Dendritic cell treated with granulocyte-macrophage colony-stimulating factor and Interleukin-4, amounts not matched to agents 40 ng/mL and 50 ng/mL, for 4 days (primary cell): ENCODE data around the gene MIA.
A peak's percentile ranks its signal among the peaks of the same experiment; 100 is the strongest.

Experiments used
- H3K27ac Mint-ChIP-seq: one replicate; pipeline ENCODE4 v1.8.0; 2022; ENCODE audit warnings: mild to moderate bottlenecking, mixed read lengths
- H3K27me3 Mint-ChIP-seq: one replicate; pipeline ENCODE4 v1.8.0; 2022; ENCODE audit warnings: mild to moderate bottlenecking, mixed read lengths
- H3K36me3 Mint-ChIP-seq: one replicate; pipeline ENCODE4 v1.8.0; 2022; ENCODE audit warnings: low read depth, mixed read lengths
- H3K4me1 Mint-ChIP-seq: one replicate; pipeline ENCODE4 v1.8.0; 2022; ENCODE audit warnings: low read depth, mixed read lengths
- H3K4me3 Mint-ChIP-seq: one replicate; pipeline ENCODE4 v1.8.0; 2022; ENCODE audit warnings: mild to moderate bottlenecking, moderate library complexity, mixed read lengths
- H3K9me3 Mint-ChIP-seq: one replicate; pipeline ENCODE4 v1.8.0; 2022; ENCODE audit warnings: mixed read lengths
- intact Hi-C: fragments of 100-400 bp; cut with micrococcal nuclease; formaldehyde crosslinking; loops from one replicate; pipeline ENCODE4 v1.15.0; 2022

MIA gene

DNA sequence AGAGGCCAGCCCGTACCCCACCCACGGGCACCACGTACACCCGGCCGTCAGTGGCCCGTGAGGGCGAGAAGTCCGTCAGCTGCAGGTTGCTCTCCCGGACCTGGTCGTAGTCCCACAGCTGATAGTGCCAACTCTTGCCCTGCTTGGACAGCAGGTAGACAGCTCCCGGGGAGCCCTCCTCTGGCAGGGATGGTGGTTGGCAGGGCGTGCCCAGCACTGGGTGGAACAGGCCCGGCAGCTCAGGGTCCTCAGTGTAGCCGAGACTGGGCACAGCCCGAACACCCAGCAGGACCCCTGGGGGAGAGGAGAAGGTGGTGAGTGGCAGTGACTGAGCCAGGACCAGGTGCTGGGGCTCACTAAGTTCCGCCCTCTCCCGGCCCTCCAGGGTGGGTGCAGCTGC lies 32.8 kb upstream of the MIA start:
- Mint-ChIP-seq H3K4me1 (peaks cover 36% of the 10 kb centered on the region), H3K27me3 (no peaks in the 10 kb centered on the region), H3K36me3 (peaks cover 57% of the 10 kb centered on the region), H3K27ac (peak overlapping the region; percentile 56), H3K4me3 (no peak overlapping the region), H3K9me3 (no peaks in the 10 kb centered on the region)
- intact Hi-C loops: no loop called here

DNA sequence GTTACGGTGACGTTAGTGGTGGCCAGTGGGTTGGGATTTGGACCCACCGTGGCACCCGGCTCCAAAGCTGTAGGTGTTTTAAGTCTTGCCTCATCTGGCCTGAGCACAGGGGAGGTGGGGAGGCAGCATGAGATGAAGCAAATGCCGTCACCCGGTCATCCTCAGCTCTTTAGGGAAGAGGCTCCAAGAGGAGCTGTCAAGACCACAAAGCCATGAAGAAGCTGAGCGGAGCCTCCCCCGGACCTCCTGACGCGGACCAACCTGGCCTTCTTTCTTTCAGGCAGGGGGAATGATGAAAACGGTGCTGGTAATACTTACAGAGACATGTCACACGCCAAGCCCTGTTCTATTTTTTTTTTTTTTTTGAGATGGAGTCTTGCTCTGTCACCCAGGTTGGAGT lies 32.4 kb upstream of the MIA start:
- Mint-ChIP-seq H3K9me3 (no peaks in the 10 kb centered on the region), H3K27me3 (no peaks in the 10 kb centered on the region), H3K36me3 (peaks cover 52% of the 10 kb centered on the region), H3K27ac (peak overlapping the region; percentile 56), H3K4me1 (peaks cover 38% of the 10 kb centered on the region), H3K4me3 (no peak overlapping the region)
- intact Hi-C loops: no loop called here

DNA sequence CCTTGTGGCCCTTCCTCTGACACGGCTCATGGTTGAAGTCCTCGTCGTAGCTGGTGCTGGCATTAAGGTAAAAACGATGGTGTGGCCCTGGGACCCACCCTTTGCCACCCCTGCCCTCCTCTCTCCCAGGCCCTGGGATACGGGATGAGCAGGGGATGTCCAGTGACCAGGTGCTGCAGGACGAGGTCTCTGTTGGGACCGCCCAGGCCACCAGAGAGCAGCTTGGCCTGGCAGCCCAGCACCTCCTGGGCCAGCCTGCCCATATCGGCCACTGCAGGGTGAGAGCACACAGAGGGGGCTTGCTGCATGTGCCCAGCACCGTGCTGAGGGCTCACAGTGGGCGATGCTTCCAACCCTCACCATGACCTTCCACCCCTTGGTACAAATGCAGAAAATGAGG lies 31.4 kb upstream of the MIA start:
- intact Hi-C loops: no loop called here
- H3K27ac Mint-ChIP-seq: no peak overlapping the region

DNA sequence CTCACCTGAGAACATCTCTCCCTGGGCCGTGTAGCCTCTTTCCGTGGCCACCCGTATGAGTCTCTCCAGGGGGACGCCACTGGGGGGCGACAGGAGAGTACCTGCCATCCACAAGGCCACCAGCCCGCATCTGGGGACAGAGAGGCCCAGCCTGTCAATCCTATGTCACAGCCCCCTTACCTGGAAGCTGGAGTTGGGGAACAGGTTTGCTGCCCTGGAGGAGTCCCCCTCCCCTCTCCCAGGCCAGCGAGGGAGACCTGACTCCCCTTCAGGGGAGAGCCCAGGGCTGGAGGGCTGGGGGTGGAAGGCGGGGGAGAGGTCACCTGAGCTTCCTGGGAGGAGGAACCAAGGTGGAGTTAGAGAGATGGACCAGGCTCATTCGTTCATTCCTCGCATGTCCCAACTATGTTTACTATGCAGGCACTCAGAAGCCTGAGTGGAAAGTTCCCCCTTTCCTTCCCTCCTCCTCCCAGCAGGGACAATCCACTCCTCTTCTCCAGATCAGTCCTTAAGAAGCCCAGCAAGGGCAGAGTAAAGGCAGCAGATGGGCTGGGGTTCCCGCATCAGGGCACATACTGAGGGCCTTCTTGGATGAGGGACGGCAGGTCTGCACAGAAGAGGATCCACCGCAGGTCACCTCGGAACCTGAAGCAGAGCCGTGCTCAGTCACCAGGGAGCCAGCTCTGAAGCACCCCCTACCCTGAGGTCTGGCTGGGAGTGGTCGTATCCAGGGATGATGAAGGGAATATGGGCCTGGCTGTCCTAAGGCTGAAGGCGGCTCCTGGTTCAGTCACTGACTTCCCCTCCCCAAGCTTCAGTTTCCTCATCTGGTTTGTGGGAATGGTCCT lies 30.5 kb upstream of the MIA start:
- H3K36me3 Mint-ChIP-seq: peaks cover 34% of the 10 kb centered on the region
- intact Hi-C loops: no loop called here
- H3K27me3 Mint-ChIP-seq: no peaks in the 10 kb centered on the region
- H3K27ac Mint-ChIP-seq: peak overlapping the region; percentile 33
- H3K4me3 Mint-ChIP-seq: no peak overlapping the region
- peaks cover 57% of the 10 kb centered on the region for H3K4me1 Mint-ChIP-seq
- no peaks in the 10 kb centered on the region for H3K9me3 Mint-ChIP-seq

More for the DNA sequence above, 31.4 kb upstream of the MIA start:
- H3K4me3 Mint-ChIP-seq: no peak overlapping the region
- H3K9me3 Mint-ChIP-seq: no peaks in the 10 kb centered on the region
- peaks cover 42% of the 10 kb centered on the region for H3K36me3 Mint-ChIP-seq
- H3K27me3 Mint-ChIP-seq: no peaks in the 10 kb centered on the region
- peaks cover 48% of the 10 kb centered on the region for H3K4me1 Mint-ChIP-seq

DNA sequence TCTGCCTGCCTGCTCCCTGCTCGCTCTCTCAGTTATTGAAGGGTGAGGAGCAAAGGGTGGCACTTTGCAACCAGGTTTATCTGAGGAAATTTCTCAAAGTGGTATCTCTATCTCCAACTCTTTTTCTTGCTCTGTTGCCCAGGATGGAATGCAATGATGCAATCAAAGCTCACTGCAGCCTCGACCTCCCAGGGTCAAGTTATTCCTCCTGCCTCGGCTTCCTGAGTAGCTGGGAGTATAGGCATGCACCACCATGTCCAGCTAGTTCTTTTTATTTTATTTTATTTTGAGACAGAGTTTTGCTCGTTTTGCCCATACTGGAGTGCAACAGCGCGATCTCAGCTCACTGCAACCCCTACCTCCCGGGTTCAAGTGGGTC lies 29.9 kb upstream of the MIA start:
- Mint-ChIP-seq H3K27me3 (no peaks in the 10 kb centered on the region), H3K27ac (no peak overlapping the region), H3K4me1 (peaks cover 61% of the 10 kb centered on the region), H3K36me3 (peaks cover 33% of the 10 kb centered on the region), H3K9me3 (no peaks in the 10 kb centered on the region), H3K4me3 (no peak overlapping the region)
- intact Hi-C loops: no loop called here

DNA sequence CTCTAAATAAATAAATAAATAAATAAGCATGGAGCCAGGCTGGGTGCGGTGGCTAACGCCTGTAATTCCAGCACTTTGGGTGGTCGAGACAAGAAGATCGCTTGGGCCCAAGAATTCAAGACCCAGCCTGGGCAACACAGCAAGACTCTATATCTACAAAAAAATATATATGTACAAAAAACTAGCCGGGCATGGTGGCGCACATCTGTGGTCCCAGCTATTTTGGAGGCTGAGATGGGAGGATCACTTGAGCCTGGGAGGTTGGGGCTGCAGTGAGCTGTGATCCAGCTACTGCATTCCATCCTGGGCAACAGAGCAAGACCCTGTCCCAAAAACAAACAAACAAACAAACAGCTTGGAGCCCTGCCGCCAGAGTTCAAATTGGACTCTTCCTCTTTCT lies 27.8 kb upstream of the MIA start:
- peaks cover 51% of the 10 kb centered on the region for H3K4me1 Mint-ChIP-seq
- H3K27ac Mint-ChIP-seq: peak overlapping the region; percentile 96
- no peaks in the 10 kb centered on the region for H3K9me3 Mint-ChIP-seq
- intact Hi-C loops: no loop called here
- H3K4me3 Mint-ChIP-seq: no peak overlapping the region
- H3K27me3 Mint-ChIP-seq: no peaks in the 10 kb centered on the region
- peaks cover 41% of the 10 kb centered on the region for H3K36me3 Mint-ChIP-seq

DNA sequence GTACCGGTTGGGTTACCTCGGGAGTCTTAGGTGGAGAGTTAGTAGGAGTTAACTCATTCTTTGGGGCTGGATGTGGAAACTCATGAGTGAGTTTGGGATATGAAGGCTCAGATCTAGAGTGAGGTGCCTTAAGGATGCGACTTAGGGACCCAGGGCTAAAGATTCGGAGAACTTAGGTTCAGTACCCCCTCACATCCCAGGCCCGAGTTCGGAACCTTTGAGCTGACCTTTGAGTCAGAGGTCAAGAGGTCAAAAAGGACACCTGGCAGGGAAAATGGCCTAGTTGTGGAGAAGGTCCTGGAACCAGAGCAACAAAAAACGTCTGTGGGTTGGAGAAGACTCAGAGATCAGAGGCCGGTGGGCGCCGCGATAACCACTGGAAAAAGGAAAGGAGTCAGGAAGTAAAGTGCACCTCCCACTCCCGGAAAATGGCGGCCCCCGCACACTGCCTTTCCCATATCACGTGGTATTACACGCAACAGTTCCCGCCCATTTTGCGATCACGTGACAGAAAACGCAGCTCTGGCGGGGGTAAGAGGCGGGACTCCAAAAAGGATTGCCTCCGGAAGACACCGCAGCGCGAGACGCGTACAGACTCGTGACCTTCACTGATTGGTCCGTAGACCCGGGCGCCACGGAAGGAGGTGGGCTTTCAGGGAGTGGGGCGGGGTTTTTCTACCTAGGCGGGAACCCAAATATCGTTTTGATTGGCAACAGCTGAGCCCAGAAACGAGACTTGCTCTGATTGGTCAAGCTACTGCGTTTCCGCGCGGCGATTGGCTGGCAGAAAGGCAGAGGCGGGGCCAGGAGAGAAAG lies 25.1 kb upstream of the MIA start, which contains the start of gene ACTMAP:
ACTMAP (minus strand) TSS at position 420 of the 816 bp plus-strand sequence. CDS start 674 bp downstream, outside the sequence.
- H3K36me3 Mint-ChIP-seq: peaks cover 49% of the 10 kb centered on the region
- H3K27me3 Mint-ChIP-seq: no peaks in the 10 kb centered on the region
- peaks cover 59% of the 10 kb centered on the region for H3K4me1 Mint-ChIP-seq
- H3K9me3 Mint-ChIP-seq: no peaks in the 10 kb centered on the region
- intact Hi-C loops: loop anchor here (1.0 to 2.0 kb wide), 3 partner anchors 27 to 49 kb away; partner anchors contain the start of genes COQ8B and EGLN2
- peak within 1 kb of the TSS; percentile 96 for H3K27ac Mint-ChIP-seq
- H3K4me3 Mint-ChIP-seq: peak within 1 kb of the TSS; percentile 96

DNA sequence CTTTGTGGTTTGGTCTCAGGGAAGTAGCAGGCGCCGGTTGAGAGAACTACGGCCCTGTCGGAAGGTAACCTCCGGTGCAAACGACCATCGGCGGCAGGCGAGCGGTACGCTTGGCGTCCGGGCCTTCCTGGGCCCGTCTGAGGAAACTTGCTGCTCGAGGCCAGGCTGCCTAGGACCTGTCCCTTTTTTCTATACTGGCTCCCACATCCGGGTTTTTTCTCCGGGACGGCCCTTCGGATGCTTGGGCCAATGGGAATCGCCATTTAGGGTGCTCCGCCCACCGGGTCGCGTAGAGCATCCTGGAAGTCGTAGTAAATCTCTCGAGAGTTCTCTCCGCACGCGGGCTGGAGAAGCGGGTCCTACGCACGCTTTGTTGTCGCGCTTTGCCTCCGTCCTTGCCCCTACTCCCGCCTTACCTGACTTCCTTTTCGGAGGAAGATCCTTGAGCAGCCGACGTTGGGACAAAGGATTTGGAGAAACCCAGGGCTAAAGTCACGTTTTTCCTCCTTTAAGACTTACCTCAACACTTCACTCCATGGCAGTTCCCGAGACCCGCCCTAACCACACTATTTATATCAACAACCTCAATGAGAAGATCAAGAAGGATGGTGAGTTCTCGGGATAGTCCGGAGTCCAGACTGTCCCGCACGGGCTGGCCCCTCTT lies 24.3 kb upstream of the MIA start, which contains the start of gene SNRPA:
SNRPA (plus strand) TSS at position 330 of the 664 bp plus-strand sequence; CDS start at position 536, 206 bp downstream.
- Mint-ChIP-seq H3K27me3 (no peaks in the 10 kb centered on the region), H3K36me3 (peaks cover 56% of the 10 kb centered on the region)
- intact Hi-C loops: loop anchor here (1.0 to 2.0 kb wide), 3 partner anchors 26 to 48 kb away; partner anchors contain the start of genes COQ8B and EGLN2

DNA sequence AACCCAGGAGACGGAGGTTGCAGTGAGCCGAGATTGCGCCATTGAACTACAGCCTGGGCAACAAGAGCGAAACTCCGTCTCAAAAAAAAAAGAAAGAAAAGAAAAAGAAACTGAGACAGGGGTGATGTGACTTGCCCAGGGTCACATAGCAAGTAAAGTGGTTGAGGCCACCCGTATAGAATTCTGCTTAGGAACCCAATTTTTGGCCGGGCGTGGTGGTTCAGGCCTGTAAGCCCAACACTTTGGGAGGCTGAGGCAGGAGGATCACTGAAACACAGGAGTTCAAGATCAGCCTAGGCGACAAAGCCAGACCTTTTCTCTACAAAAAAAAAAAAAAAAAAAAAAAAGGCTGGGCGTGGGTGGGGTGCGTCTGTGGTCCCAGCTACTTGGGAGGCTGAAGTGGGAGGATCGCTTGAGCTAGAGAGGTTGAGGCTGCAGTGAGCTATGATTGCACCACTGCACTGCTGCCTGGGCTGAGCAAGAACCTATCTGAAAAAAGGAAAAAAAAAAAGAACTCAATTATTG lies 23.0 kb upstream of the MIA start:
- Mint-ChIP-seq H3K4me1 (peaks cover 69% of the 10 kb centered on the region), H3K36me3 (peaks cover 69% of the 10 kb centered on the region), H3K4me3 (peak overlapping the region; percentile 96), H3K9me3 (no peaks in the 10 kb centered on the region), H3K27ac (peak overlapping the region; percentile 96), H3K27me3 (no peaks in the 10 kb centered on the region)
- intact Hi-C loops: no loop called here

More for the DNA sequence above, 24.3 kb upstream of the MIA start, which contains the start of gene SNRPA:
- Mint-ChIP-seq H3K4me3 (peak within 1 kb of the TSS; percentile 96), H3K4me1 (peaks cover 60% of the 10 kb centered on the region), H3K27ac (peak within 1 kb of the TSS; percentile 96), H3K9me3 (no peaks in the 10 kb centered on the region)

DNA sequence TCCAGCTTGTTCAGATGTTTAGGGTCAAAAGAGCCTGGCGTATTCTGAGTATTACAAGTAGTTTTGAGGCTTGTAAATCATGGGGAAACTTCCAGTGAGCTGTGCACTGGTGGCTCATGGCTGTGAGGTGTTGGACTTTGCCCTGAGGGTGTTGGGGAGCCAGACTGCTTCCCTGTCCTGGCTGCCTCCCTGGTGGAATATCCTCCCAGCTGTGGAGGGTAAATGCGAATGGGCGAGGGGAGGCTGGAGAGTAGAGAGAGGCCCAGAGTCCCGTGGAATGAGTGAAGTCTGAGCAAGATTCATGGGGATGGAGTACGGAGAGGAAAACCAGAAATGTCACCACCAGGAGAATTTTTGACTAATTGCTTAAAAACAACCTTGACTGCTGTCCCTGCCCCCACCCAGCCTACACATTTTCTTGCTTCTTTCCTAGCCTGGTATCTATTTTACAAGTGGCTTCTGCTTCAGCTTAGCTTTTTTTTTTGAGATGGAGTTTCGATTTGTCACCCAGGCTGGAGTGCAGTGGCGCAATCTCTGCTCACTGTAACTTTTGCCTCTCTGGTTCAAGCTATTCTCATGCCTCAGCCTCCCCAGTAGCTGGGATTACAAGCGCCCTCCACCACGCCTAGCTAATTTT lies 20.6 kb upstream of the MIA start:
- H3K9me3 Mint-ChIP-seq: no peaks in the 10 kb centered on the region
- peak overlapping the region; percentile 90 for H3K27ac Mint-ChIP-seq
- peaks cover 93% of the 10 kb centered on the region for H3K36me3 Mint-ChIP-seq
- H3K4me1 Mint-ChIP-seq: peaks cover 50% of the 10 kb centered on the region
- H3K4me3 Mint-ChIP-seq: peak overlapping the region; percentile 78
- H3K27me3 Mint-ChIP-seq: no peaks in the 10 kb centered on the region
- intact Hi-C loops: no loop called here

DNA sequence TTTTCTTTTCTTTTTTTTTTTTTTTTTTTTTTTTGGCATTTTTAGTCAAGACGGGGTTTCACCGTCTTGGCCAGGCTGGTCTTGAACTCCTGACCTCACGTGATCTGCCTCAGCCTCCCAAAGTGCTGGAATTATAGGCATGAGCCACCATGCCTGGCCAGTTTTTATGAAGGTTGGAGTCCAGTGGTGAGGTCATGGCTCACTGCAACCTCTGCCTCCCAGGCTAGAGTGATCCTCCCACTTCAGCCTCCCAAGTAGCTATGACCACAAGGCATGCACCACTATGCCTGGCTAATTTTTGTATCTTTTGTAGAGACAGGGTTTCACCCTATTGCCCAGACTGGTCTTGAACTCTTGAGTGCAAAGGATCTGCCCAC lies 20.1 kb upstream of the MIA start:
- peaks cover 94% of the 10 kb centered on the region for H3K36me3 Mint-ChIP-seq
- intact Hi-C loops: no loop called here
- peaks cover 46% of the 10 kb centered on the region for H3K4me1 Mint-ChIP-seq
- H3K27me3 Mint-ChIP-seq: no peaks in the 10 kb centered on the region
- H3K9me3 Mint-ChIP-seq: no peaks in the 10 kb centered on the region
- H3K27ac Mint-ChIP-seq: peak overlapping the region; percentile 90
- peak overlapping the region; percentile 78 for H3K4me3 Mint-ChIP-seq

DNA sequence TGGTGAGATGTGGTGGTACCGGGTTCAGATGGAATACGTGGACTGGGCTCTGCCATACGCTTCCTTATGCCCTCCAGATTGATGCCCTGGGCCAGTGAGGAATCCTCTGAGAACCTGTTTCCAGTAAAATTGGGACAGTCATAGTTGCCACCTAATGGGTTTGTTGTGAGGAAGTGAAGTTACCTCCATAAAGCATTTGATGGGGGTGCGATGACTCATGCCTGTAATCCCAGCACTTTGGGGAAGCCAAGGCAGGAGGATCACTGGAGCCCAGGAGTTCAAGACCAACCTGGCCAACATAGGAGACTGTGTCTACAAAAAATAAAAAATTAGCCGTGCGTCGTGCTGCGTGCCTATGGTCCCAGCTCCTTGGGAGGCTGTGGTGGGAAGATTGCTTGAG lies 19.5 kb upstream of the MIA start:
- H3K27me3 Mint-ChIP-seq: no peaks in the 10 kb centered on the region
- peak overlapping the region; percentile 78 for H3K4me3 Mint-ChIP-seq
- no peaks in the 10 kb centered on the region for H3K9me3 Mint-ChIP-seq
- peaks cover 96% of the 10 kb centered on the region for H3K36me3 Mint-ChIP-seq
- peak overlapping the region; percentile 90 for H3K27ac Mint-ChIP-seq
- intact Hi-C loops: no loop called here
- peaks cover 50% of the 10 kb centered on the region for H3K4me1 Mint-ChIP-seq

DNA sequence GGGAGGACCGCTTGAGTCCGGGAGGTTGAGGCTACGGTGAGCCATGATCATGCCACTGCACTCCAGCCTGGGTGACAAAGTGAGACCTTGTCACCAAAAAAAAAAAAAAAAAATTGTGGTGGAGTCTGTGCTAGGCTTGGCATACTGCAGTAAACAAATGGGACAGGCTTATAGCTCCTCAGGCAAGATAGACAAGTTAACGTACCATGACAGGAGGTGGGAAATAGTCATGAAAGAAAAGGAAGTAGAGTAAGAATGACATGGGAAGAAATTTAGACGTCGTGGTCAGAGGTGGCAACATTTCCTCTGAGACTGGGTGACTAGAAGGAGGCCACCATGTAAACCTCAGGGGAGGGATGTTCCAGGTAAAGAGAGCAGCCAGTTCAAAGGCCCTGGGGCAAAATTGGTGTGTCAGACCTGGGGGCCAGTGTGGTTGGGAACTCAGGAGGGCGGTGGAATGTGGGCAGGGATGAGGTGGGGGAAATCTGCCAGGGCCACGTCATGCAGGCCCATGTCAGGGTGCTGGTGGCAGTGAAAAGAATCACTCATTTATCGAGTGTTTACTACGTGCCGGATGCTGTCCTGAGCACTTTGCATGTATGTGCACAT lies 18.7 kb upstream of the MIA start:
- no peaks in the 10 kb centered on the region for H3K27me3 Mint-ChIP-seq
- H3K27ac Mint-ChIP-seq: peak overlapping the region; percentile 90
- intact Hi-C loops: no loop called here
- H3K4me1 Mint-ChIP-seq: peaks cover 46% of the 10 kb centered on the region
- H3K4me3 Mint-ChIP-seq: no peak overlapping the region
- no peaks in the 10 kb centered on the region for H3K9me3 Mint-ChIP-seq
- H3K36me3 Mint-ChIP-seq: peaks cover 96% of the 10 kb centered on the region
